ENCODE measurements around the gene TTLL9.

Gene TTLL9

DNA sequence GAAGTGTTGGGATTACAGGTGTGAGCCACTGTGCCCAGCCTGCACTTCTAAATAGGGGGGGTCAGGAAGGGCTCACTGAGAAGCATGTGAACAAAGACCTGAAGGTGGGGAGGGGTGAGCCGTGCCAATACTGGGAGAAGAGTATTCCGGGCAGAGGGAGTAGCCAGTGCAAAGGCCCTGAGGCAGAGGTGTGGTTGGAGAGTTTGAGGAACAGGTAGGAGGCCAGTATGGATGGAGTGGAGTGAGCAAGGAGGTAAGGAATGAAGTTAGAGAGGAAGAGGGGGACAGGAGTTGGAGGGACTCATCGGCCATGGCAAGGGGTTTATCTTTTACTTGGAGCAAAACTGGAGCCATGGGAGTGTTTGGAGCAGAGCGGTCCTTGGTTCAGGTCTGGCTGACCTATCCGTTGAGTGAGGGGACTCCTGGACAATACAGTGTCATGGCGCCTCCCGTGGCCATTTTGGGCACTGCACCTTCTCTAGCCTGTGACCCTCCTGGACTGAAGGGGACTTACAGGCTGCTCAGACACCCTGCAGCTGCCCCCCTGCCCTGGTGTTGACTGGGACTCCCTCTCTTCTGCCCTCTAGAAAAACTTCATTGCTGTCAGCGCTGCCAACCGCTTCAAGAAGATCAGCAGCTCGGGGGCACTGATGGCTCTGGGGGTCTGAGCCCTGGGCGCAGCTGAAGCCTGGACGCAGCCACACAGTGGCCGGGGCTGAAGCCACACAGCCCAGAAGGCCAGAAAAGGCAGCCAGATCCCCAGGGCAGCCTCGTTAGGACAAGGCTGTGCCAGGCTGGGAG lies 37.1 kb upstream of the TTLL9 start:
- H3K27ac Mint-ChIP-seq = no peak overlapping the region
- no peaks in the 10 kb centered on the region for H3K36me3 Mint-ChIP-seq
- H3K4me3 Mint-ChIP-seq = no peak overlapping the region
- no peaks in the 10 kb centered on the region for H3K9me3 Mint-ChIP-seq
- H3K4me1 Mint-ChIP-seq = no peaks in the 10 kb centered on the region
- no peaks in the 10 kb centered on the region for H3K27me3 Mint-ChIP-seq

DNA sequence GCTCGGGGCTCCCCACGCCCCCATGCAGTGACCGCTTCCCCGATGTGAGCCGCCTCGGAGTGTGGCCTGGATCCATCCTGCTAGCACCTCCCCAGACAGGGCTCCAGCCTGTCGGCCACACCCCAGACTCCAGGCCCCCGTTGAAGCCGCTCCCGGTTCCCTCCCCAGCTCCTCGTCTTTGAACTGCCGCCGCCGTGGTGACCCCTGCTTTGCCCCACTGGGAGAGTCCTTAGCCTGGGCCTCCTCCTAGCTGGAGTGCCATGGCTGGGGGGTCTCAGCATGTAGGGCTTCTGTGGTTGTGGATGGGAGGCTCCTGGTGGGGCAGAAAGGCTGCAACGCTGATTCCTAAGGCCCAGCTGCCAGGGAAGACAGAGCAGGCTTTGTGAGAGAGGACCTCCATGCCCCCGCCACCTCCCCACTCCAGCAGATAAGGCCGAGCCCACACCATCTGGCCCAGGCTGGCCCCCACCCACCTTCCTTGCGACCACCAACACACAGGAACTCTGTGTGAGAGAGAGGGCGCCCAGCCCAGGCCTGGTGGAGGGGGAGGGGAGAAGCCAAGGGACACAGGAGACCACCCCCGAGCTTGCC lies 36.4 kb upstream of the TTLL9 start:
- Mint-ChIP-seq H3K36me3 (no peaks in the 10 kb centered on the region), H3K4me3 (no peak overlapping the region), H3K27me3 (no peaks in the 10 kb centered on the region), H3K9me3 (no peaks in the 10 kb centered on the region), H3K27ac (no peak overlapping the region), H3K4me1 (no peaks in the 10 kb centered on the region)

- Mint-ChIP-seq H3K36me3 (no peaks in the 10 kb centered on the region), H3K4me3 (no peak overlapping the region), H3K27me3 (no peaks in the 10 kb centered on the region), H3K9me3 (no peaks in the 10 kb centered on the region), H3K27ac (no peak overlapping the region), H3K4me1 (no peaks in the 10 kb centered on the region)
Observed at GRCh38 chr20:31835554-31835953, 34.9 kb upstream of the TTLL9 start.

- no peak overlapping the region for H3K27ac Mint-ChIP-seq
- H3K4me3 Mint-ChIP-seq = no peak overlapping the region
- no peaks in the 10 kb centered on the region for H3K9me3 Mint-ChIP-seq
- H3K27me3 Mint-ChIP-seq = no peaks in the 10 kb centered on the region
- no peaks in the 10 kb centered on the region for H3K4me1 Mint-ChIP-seq
- no peaks in the 10 kb centered on the region for H3K36me3 Mint-ChIP-seq
Observed at GRCh38 chr20:31835977-31836852, 34.2 kb upstream of the TTLL9 start.

GRCh38 chr20:31836853-31837608 lies 33.4 kb upstream of the TTLL9 start:
- no peak overlapping the region for H3K4me3 Mint-ChIP-seq
- no peaks in the 10 kb centered on the region for H3K4me1 Mint-ChIP-seq
- H3K27ac Mint-ChIP-seq = peak overlapping the region; percentile 68
- no peaks in the 10 kb centered on the region for H3K9me3 Mint-ChIP-seq
- no peaks in the 10 kb centered on the region for H3K36me3 Mint-ChIP-seq
- no peaks in the 10 kb centered on the region for H3K27me3 Mint-ChIP-seq

DNA sequence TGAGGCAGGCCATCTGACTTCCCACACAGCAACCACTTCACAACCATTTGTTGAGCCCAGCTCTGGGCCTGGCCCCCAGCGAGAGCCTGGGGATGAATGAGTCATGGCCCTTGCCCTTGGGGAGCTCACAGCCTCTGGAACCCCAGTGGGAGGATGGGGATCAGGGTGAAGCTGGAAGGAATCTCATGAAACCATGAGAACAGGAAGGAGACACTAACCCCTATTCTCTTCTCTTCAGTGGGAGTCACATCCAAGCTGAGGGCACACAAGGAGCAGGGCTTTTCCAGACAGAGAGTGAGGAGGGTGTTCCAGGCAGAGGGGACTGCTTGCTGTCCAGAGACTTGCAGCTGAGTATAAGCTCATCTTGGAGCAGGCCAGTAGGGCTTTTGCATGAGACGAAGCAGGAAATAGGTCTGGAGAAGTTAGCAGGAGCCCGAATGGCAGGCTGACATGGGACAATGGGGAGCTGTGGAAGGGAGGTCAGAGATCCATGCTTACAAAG lies 32.5 kb upstream of the TTLL9 start:
- H3K27me3 Mint-ChIP-seq = no peaks in the 10 kb centered on the region
- H3K9me3 Mint-ChIP-seq = no peaks in the 10 kb centered on the region
- H3K4me1 Mint-ChIP-seq = no peaks in the 10 kb centered on the region
- no peak overlapping the region for H3K27ac Mint-ChIP-seq
- H3K4me3 Mint-ChIP-seq = no peak overlapping the region
- H3K36me3 Mint-ChIP-seq = no peaks in the 10 kb centered on the region

DNA sequence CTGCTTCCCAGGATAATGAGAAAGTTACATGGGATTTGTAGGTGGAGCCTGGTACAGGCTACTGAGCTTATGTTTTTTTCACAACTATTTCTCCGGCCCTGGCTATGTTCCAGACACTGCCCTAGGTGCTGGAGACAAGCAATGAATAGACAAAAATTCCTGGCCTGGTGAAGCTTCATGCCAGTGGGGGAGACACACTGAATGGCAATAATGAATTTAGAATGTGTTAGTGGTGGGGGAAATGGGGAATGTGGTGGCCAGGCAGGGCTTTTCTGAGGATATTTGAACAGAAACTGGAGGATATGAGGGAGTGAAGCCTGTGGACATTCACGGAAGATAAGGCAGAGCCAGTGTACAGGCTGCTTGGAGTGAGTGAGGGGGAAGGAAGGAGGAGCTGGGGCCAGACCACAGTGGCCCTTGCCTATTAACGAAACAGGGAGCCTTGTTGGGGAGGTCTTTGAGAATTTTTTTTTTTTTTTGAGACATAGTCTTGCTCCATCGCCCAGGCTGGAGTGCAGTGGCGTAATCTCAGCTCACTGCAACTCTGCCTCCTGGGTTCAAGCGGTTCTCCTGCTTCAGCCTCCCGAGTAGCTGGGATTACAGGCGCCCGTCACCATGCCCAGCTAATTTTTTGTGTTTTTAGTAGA lies 31.7 kb upstream of the TTLL9 start:
- Mint-ChIP-seq H3K27me3 (no peaks in the 10 kb centered on the region), H3K27ac (no peak overlapping the region), H3K4me3 (no peak overlapping the region), H3K36me3 (no peaks in the 10 kb centered on the region), H3K9me3 (no peaks in the 10 kb centered on the region), H3K4me1 (no peaks in the 10 kb centered on the region)

- Mint-ChIP-seq H3K27me3 (no peaks in the 10 kb centered on the region), H3K4me1 (no peaks in the 10 kb centered on the region), H3K9me3 (no peaks in the 10 kb centered on the region), H3K27ac (no peak overlapping the region), H3K36me3 (no peaks in the 10 kb centered on the region), H3K4me3 (no peak overlapping the region)
Observed at GRCh38 chr20:31839782-31840487, 30.5 kb upstream of the TTLL9 start.

GRCh38 chr20:31840906-31841816 lies 29.3 kb upstream of the TTLL9 start:
- Mint-ChIP-seq H3K27ac (no peak overlapping the region), H3K9me3 (no peaks in the 10 kb centered on the region), H3K27me3 (no peaks in the 10 kb centered on the region), H3K4me1 (no peaks in the 10 kb centered on the region), H3K36me3 (no peaks in the 10 kb centered on the region), H3K4me3 (no peak overlapping the region)

- Mint-ChIP-seq H3K4me3 (no peak overlapping the region), H3K36me3 (no peaks in the 10 kb centered on the region), H3K27ac (no peak overlapping the region), H3K9me3 (no peaks in the 10 kb centered on the region), H3K27me3 (no peaks in the 10 kb centered on the region), H3K4me1 (no peaks in the 10 kb centered on the region)
Observed at GRCh38 chr20:31841928-31842327, 28.5 kb upstream of the TTLL9 start.

DNA sequence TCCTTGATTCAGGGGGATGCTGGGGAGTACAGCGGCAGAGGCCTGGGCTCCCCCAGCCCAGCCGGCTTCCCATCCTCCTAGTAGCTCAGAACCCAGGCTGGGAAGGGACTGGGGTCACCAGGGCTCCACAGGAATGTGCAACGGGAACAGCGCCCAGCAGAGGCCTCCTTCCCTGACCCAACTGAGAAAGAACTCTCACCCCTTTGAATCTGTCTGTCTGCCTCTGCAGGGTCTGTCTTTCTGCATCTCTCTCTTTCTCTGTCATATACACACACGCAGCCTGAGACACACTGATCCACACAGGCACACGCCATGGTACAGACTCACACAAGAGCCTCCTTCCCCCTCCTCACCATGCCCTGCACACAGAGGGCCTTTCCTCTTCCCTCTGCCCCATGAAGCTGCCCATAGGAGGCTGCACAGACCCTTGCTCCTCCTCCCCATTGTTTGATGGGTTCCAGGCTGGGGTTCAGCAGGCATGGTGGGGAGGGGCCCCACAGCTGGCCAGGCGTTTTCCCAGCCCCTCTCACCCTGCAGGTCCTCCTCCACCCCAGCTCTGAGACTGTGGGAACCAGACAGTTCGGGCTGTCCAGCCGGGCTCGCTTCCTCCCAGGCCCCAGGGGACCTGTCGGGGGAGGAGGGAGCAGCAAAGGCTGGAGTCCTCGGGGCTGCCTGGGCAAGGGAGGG lies 27.8 kb upstream of the TTLL9 start:
- Mint-ChIP-seq H3K4me1 (no peaks in the 10 kb centered on the region), H3K36me3 (no peaks in the 10 kb centered on the region), H3K9me3 (no peaks in the 10 kb centered on the region), H3K27me3 (no peaks in the 10 kb centered on the region), H3K4me3 (no peak overlapping the region), H3K27ac (no peak overlapping the region)

GRCh38 chr20:31843288-31843687 lies 27.1 kb upstream of the TTLL9 start:
- Mint-ChIP-seq H3K9me3 (no peaks in the 10 kb centered on the region), H3K36me3 (no peaks in the 10 kb centered on the region), H3K27ac (no peak overlapping the region), H3K4me1 (no peaks in the 10 kb centered on the region), H3K27me3 (no peaks in the 10 kb centered on the region), H3K4me3 (no peak overlapping the region)

DNA sequence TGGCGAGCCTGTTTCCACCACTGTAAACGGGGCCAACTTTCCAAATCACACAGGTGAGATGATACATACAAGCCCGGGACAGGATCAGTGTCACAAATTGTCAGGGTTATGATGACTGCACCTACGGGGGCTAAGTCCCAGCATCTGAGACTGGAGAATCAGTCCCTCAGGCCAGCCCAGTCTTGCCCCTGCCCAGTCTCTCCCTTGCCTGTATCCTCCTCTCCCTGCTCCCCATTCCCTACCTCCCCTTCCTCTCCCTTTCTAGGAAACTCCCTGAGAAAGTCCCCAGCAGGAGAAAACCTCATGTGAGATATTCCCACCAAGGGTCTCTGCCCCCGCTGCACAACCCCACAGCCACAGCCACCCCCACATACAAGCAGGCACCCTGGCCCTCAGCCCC lies 26.6 kb upstream of the TTLL9 start:
- H3K4me1 Mint-ChIP-seq = no peaks in the 10 kb centered on the region
- H3K27ac Mint-ChIP-seq = no peak overlapping the region
- no peak overlapping the region for H3K4me3 Mint-ChIP-seq
- H3K36me3 Mint-ChIP-seq = no peaks in the 10 kb centered on the region
- no peaks in the 10 kb centered on the region for H3K9me3 Mint-ChIP-seq
- H3K27me3 Mint-ChIP-seq = peaks cover 3% of the 10 kb centered on the region

Measured in activated naive CD4-positive, alpha-beta T cell treated with anti-CD3 and anti-CD28 coated beads, Interleukin-2, amount 50 U/mL, for 24 hours (primary cell).